ENCODE measurements around the gene FOXP1.

Gene FOXP1

DNA sequence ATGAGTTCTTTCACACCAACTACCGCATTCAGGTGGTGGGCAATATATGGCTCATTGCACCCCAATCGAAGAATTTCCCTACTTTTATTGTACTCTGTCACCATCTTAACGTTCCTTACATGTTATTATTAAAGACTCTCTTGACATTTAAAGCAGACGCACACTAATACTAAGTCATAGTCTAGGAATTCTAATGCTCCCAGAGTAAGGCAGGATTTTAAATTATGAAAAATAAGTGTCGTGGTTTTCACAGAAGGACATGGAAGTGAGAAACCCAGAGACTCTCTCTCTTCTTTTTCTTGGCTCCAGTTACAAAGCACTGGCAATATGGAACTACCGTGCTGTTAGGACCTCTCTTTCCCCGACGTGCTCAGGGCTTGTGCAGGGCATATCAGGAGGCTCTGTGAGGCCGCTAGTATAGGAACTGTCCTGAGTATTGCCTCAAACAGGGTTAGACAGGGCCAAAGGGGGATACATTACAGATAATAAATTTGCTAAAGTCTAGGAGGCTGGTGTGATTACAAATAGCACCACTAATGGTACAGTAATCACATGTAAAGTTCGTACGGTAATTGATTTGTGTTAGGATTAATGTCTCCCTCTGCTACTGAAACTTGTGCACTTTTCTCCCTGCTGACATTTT is 590.8 kb downstream of the FOXP1 start:
- Histone ChIP-seq H3K9me2 (ENCODE audit: low read depth, low read length) (no peaks in the 10 kb centered on the region), H3K4me3 (ENCODE audit: low read depth, low read length, poor library complexity, severe bottlenecking) (no peak overlapping the region), H3K27me3 (ENCODE audit: insufficient read depth, low read length) (no peaks in the 10 kb centered on the region), H2AFZ (ENCODE audit: low read length) (no peak overlapping the region), H3K27ac (ENCODE audit: low read depth, low read length, poor library complexity, severe bottlenecking) (no peak overlapping the region), H3K79me2 (ENCODE audit: insufficient read depth, low read length) (no peaks in the 10 kb centered on the region; the same call in 1 of the 2 replicates), H3K9ac (ENCODE audit: low read length) (no peak overlapping the region), H3K4me1 (ENCODE audit: insufficient read depth, low read length, severe bottlenecking) (no peaks in the 10 kb centered on the region), H3K4me2 (ENCODE audit: low read length) (no peak overlapping the region), H3K36me3 (ENCODE audit: insufficient read depth, low read length) (peaks cover 86% of the 10 kb centered on the region), H3F3A (ENCODE audit: insufficient read depth, low read length) (no peaks in the 10 kb centered on the region), H4K20me1 (ENCODE audit: insufficient read depth, low read length) (no peaks in the 10 kb centered on the region), H3K9me3 (ENCODE audit: low read length) (no peaks in the 10 kb centered on the region)
- TF ChIP-seq, protein P1, sequence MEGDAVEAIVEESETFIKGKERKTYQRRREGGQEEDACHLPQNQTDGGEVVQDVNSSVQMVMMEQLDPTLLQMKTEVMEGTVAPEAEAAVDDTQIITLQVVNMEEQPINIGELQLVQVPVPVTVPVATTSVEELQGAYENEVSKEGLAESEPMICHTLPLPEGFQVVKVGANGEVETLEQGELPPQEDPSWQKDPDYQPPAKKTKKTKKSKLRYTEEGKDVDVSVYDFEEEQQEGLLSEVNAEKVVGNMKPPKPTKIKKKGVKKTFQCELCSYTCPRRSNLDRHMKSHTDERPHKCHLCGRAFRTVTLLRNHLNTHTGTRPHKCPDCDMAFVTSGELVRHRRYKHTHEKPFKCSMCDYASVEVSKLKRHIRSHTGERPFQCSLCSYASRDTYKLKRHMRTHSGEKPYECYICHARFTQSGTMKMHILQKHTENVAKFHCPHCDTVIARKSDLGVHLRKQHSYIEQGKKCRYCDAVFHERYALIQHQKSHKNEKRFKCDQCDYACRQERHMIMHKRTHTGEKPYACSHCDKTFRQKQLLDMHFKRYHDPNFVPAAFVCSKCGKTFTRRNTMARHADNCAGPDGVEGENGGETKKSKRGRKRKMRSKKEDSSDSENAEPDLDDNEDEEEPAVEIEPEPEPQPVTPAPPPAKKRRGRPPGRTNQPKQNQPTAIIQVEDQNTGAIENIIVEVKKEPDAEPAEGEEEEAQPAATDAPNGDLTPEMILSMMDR (IDR thresholded peaks at IDR 0.05; ENCODE audit: low read length): no peak
- TF ChIP-seq EZH2 (IDR thresholded peaks at IDR 0.05; ENCODE audit: borderline replicate concordance, low read length): no peak

DNA sequence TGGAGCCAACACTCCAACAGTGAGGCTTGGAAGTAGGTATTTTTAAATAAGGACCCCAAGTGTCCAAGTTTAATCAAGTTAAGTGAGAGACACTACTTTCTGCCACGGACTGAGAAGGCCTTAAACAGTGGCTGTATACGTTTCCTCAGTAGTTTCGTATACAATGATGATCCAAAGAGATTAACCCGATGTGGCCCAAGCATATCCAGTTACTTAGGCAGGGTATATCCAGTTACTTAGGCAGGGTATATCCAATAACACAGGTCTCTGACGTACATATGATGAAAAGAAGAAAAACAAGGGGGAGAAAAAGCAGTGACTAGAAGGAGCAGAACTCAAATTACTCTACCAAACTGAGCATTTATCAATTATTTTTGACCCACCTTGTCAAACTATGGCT is 591.4 kb downstream of the FOXP1 start:
- Histone ChIP-seq H3K4me2 (ENCODE audit: low read length) (no peak overlapping the region), H3F3A (ENCODE audit: insufficient read depth, low read length) (no peaks in the 10 kb centered on the region), H3K9ac (ENCODE audit: low read length) (no peak overlapping the region), H3K36me3 (ENCODE audit: insufficient read depth, low read length) (peaks cover 86% of the 10 kb centered on the region), H3K4me1 (ENCODE audit: insufficient read depth, low read length, severe bottlenecking) (no peaks in the 10 kb centered on the region), H3K9me3 (ENCODE audit: low read length) (no peaks in the 10 kb centered on the region), H3K27ac (ENCODE audit: low read depth, low read length, poor library complexity, severe bottlenecking) (no peak overlapping the region), H3K9me2 (ENCODE audit: low read depth, low read length) (no peaks in the 10 kb centered on the region), H3K27me3 (ENCODE audit: insufficient read depth, low read length) (no peaks in the 10 kb centered on the region), H2AFZ (ENCODE audit: low read length) (no peak overlapping the region), H3K4me3 (ENCODE audit: low read depth, low read length, poor library complexity, severe bottlenecking) (no peak overlapping the region), H4K20me1 (ENCODE audit: insufficient read depth, low read length) (no peaks in the 10 kb centered on the region), H3K79me2 (ENCODE audit: insufficient read depth, low read length) (no peaks in the 10 kb centered on the region; the same call in 1 of the 2 replicates)
- TF ChIP-seq EZH2 (IDR thresholded peaks at IDR 0.05; ENCODE audit: borderline replicate concordance, low read length): no peak
- TF ChIP-seq, protein P1 (IDR thresholded peaks at IDR 0.05; ENCODE audit: low read length): no peak

DNA sequence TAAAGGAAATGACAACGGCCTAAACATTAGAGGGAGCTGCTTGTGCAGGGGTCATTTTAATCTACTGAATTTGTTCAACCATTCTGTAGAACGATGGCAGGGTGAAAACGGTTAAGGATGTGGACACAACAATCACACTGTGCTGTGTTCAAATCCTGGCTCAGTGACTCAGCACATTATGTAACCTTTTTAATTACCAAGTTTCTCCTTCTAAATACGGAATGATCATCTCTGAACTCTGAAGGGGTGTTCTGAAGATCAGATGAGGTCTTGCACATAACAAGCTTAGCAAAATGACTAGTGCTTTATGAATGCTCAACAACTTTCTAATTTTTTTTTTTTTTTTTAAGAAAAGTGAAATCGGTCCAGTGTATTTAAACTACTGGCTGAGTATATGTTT is 592.8 kb downstream of the FOXP1 start:
- no peaks in the 10 kb centered on the region; the same call in 1 of the 2 replicates for H3K79me2 ChIP-seq (ENCODE audit: insufficient read depth, low read length)
- no peak overlapping the region for H3K4me3 ChIP-seq (ENCODE audit: low read depth, low read length, poor library complexity, severe bottlenecking)
- no peak overlapping the region for H2AFZ ChIP-seq (ENCODE audit: low read length)
- H4K20me1 ChIP-seq (ENCODE audit: insufficient read depth, low read length): no peaks in the 10 kb centered on the region
- no peaks in the 10 kb centered on the region for H3K9me2 ChIP-seq (ENCODE audit: low read depth, low read length)
- TF ChIP-seq, protein P1 (IDR thresholded peaks at IDR 0.05; ENCODE audit: low read length): no peak
- no peak for TF ChIP-seq EZH2 (IDR thresholded peaks at IDR 0.05; ENCODE audit: borderline replicate concordance, low read length)
- no peaks in the 10 kb centered on the region for H3K9me3 ChIP-seq (ENCODE audit: low read length)
- H3K9ac ChIP-seq (ENCODE audit: low read length): no peak overlapping the region
- H3K27me3 ChIP-seq (ENCODE audit: insufficient read depth, low read length): no peaks in the 10 kb centered on the region
- H3K4me1 ChIP-seq (ENCODE audit: insufficient read depth, low read length, severe bottlenecking): no peaks in the 10 kb centered on the region
- no peak overlapping the region for H3K4me2 ChIP-seq (ENCODE audit: low read length)
- H3F3A ChIP-seq (ENCODE audit: insufficient read depth, low read length): no peaks in the 10 kb centered on the region
- peaks cover 88% of the 10 kb centered on the region for H3K36me3 ChIP-seq (ENCODE audit: insufficient read depth, low read length)
- no peak overlapping the region for H3K27ac ChIP-seq (ENCODE audit: low read depth, low read length, poor library complexity, severe bottlenecking)
